CD14-positive monocyte (primary cell): Measurements from ENCODE around the gene ERLEC1. TPM values are rescaled to one million over a fixed set of nuclear protein-coding genes. Genes with fewer than 3 reads are reported as not detected.

Source experiments
- DNase-seq, 3 donors: peaks; one replicate each; pipeline ENCODE4 v3.0.0-alpha.2; 2011 to 2022
- H2AFZ ChIP-seq: 2 replicates; pipeline ENCODE4 v1.6.0; 2012; ENCODE audit warnings: mild to moderate bottlenecking, low read depth, low read length, inconsistent platforms; ENCODE audit not compliant: insufficient read depth, poor library complexity, severe bottlenecking
- H3K27ac ChIP-seq, 2 donors: 1 replicate in 1 of 2; 2 replicates in 1 of 2; pipeline ENCODE4 v1.5.1; 2012 to 2013; ENCODE audit warnings: low read length in 2 of 2, control low read depth in 1 of 2, inconsistent platforms in 1 of 2, low read depth in 1 of 2, mild to moderate bottlenecking in 1 of 2
- H3K27me3 ChIP-seq, 2 donors: one replicate each; pipeline versions ENCODE4 v1.6.0 to v1.6.1; 2011 to 2013; ENCODE audit warnings: low read length in 2 of 2; ENCODE audit not compliant: control insufficient read depth in 2 of 2, insufficient read depth in 2 of 2
- H3K36me3 ChIP-seq, 2 donors: replicated peaks in 1 of 2; 1 replicate in 1 of 2; 2 replicates in 1 of 2; pipeline versions ENCODE4 v1.5.1 to v1.6.1; 2012 to 2013; ENCODE audit warnings: low read length in 2 of 2, control low read depth in 1 of 2, inconsistent platforms in 1 of 2, mild to moderate bottlenecking in 1 of 2; ENCODE audit not compliant: insufficient read depth in 2 of 2, control insufficient read depth in 1 of 2
- H3K4me1 ChIP-seq, 2 donors: 1 replicate in 1 of 2; 2 replicates in 1 of 2; pipeline versions ENCODE4 v1.5.1 to v1.6.1; 2012 to 2013; ENCODE audit warnings: low read length in 2 of 2, control low read depth in 1 of 2, inconsistent platforms in 1 of 2, mild to moderate bottlenecking in 1 of 2, moderate library complexity in 1 of 2; ENCODE audit not compliant: insufficient read depth in 2 of 2, control insufficient read depth in 1 of 2
- H3K4me2 ChIP-seq: replicated peaks from 2 replicates; pipeline ENCODE3; 2012; ENCODE audit warnings: low read length, moderate library complexity, mild to moderate bottlenecking; ENCODE audit not compliant: poor library complexity, severe bottlenecking; ENCODE audit errors: extremely low read depth
- H3K4me3 ChIP-seq, 3 experiments: fragments of 200-600 bp in 1 of 3; sonication (generic) in 1 of 3; replicated peaks in 1 of 3; 1 replicate in 2 of 3; 2 replicates in 1 of 3; pipeline ENCODE4 v1.5.1; 2011 to 2013; ENCODE audit warnings: low read length in 3 of 3, mild to moderate bottlenecking in 3 of 3, control low read depth in 2 of 3, low read depth in 2 of 3, inconsistent platforms in 1 of 3, moderate library complexity in 1 of 3
- H3K79me2 ChIP-seq: 2 replicates; pipeline ENCODE4 v1.6.0; 2012; ENCODE audit warnings: mild to moderate bottlenecking, control low read depth, inconsistent platforms, low read length, moderate library complexity; ENCODE audit not compliant: insufficient read depth
- H3K9ac ChIP-seq: 2 replicates; pipeline ENCODE4 v1.6.0; 2017; ENCODE audit warnings: low read length, mild to moderate bottlenecking; ENCODE audit not compliant: insufficient read depth, poor library complexity, severe bottlenecking
- H3K9me3 ChIP-seq, 2 donors: replicated peaks in 1 of 2; 1 replicate in 1 of 2; 2 replicates in 1 of 2; pipeline versions ENCODE4 v1.5.1 to v1.6.1; 2012 to 2013; ENCODE audit warnings: low read length in 2 of 2, control low read depth in 1 of 2; ENCODE audit not compliant: control insufficient read depth in 1 of 2, insufficient read depth in 1 of 2
- H4K20me1 ChIP-seq: 2 replicates; pipeline ENCODE4 v1.6.0; 2012; ENCODE audit warnings: mild to moderate bottlenecking, low read length, control low read depth, moderate library complexity; ENCODE audit not compliant: insufficient read depth
- H3K27ac Mint-ChIP-seq, 7 donors: one replicate each; pipeline ENCODE4 v1.8.0; 2020; ENCODE audit warnings: mild to moderate bottlenecking in 7 of 7, mixed read lengths in 7 of 7, moderate library complexity in 6 of 7, inconsistent platforms in 2 of 7
- H3K27me3 Mint-ChIP-seq, 3 donors: one replicate each; pipeline ENCODE4 v1.8.0; 2021 to 2022; ENCODE audit warnings: low read depth in 3 of 3, mild to moderate bottlenecking in 3 of 3, mixed read lengths in 3 of 3, moderate library complexity in 3 of 3, inconsistent platforms in 1 of 3
- H3K36me3 Mint-ChIP-seq, 2 donors: one replicate each; pipeline ENCODE4 v1.8.0; 2020; ENCODE audit warnings: mixed read lengths in 2 of 2, inconsistent platforms in 1 of 2, mild to moderate bottlenecking in 1 of 2
- H3K4me1 Mint-ChIP-seq: one replicate; pipeline ENCODE4 v1.8.0; 2020; ENCODE audit warnings: mild to moderate bottlenecking, mixed read lengths
- H3K4me3 Mint-ChIP-seq, 2 donors: one replicate each; pipeline ENCODE4 v1.8.0; 2020; ENCODE audit warnings: mild to moderate bottlenecking in 2 of 2, mixed read lengths in 2 of 2, moderate library complexity in 1 of 2
- H3K9me3 Mint-ChIP-seq, 7 donors: one replicate each; pipeline ENCODE4 v1.8.0; 2020 to 2022; ENCODE audit warnings: mixed read lengths in 7 of 7, mild to moderate bottlenecking in 6 of 7, moderate library complexity in 6 of 7, inconsistent platforms in 2 of 7
- WGBS: methylation state at CpG from one replicate; pipeline ENCODE4 v1.1.5; 2013; ENCODE audit warnings: missing lambda C conversion rate; ENCODE audit not compliant: insufficient coverage; 5-methylcytosine and 5-hydroxymethylcytosine counted together
- intact Hi-C, 2 donors: fragments of 100-400 bp; cut with micrococcal nuclease; formaldehyde crosslinking; loops; one replicate each; pipeline versions ENCODE4 v1.15.0 to v1.15.1; 2023
- polyA plus RNA-seq, 3 donors: library from polyadenylated mRNA; depleted of rRNA in 1 of 3; unstranded in 2 of 3; stranded (reverse) in 1 of 3; fragments of 300-500 nt in 2 of 3; fragments of >200 nt in 1 of 3; fragmentation: Illumina TruSeq in 2 of 3; gene quantifications; 1 replicate in 2 of 3; 2 replicates in 1 of 3; pipeline ENCODE4 v1.2.3, GENCODE V29; 2012 to 2021
- TF ChIP-seq, protein P1 (sequence below): fragments of 200-600 bp; IDR thresholded peaks from one replicate; pipeline ENCODE4 v1.8.0; 2022; ENCODE audit warnings: antibody characterized with exemption, mild to moderate bottlenecking

The ERLEC1 gene
- polyA plus RNA-seq, 3 donors: 11.4 to 23.8 (median 23.7) TPM

DNA sequence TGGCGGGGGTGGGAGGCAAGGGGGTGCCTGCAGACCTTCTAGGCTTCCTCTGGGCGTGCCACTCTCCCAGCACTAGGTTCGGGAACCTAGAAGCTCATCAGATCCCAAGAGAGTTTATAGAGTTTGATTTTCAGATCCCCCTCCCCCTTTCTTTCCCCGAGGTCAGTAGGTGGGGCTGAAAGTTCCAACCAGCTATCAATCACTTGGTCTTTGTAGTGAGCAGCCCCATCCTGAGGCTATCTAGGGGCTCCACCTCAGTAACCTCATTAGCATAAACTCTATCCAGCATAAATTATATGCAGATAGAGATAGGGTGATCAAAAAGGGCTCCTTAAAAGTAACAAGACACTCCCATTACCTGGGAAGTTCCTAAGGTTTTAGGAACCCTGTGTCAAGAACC is 32.8 kb downstream of the ERLEC1 start:
- no peak overlapping the region for H3K27ac Mint-ChIP-seq
- peaks cover 0 to 2% (median 0%) of the 10 kb centered on the region in 3 donors for H3K27me3 Mint-ChIP-seq
- no peaks in the 10 kb centered on the region for H3K27me3 ChIP-seq

DNA sequence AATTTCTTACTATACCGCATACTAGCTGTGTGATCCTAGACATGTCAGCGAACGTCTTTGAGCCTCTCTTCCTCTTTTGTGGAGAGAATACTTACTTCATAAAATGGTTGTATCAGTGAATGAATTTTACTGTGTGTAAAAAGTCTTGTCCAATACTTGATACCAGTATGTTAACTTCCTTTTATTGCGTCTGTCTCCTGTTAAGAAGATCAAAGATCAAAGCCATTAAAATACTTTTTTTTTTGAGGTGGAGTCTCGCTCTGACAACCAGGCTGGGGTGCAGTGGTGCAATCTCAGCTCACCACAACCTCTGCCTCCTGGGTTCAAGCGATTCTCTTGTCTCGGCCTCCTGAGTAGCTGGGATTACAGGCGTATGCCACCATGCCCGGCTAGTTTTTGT is 33.2 kb downstream of the ERLEC1 start:
- intact Hi-C loops: no loop called here
- Histone ChIP-seq H3K79me2 (no peaks in the 10 kb centered on the region), H3K4me3 (no peak overlapping the region), H3K4me2 (no peak overlapping the region), H4K20me1 (no peaks in the 10 kb centered on the region), H3K27ac (no peak overlapping the region), H3K4me1 (no peaks in the 10 kb centered on the region), H3K36me3 (peaks cover 43 to 52% of the 10 kb centered on the region in 2 donors), H3K27me3 (no peaks in the 10 kb centered on the region), H3K9me3 (no peaks in the 10 kb centered on the region), H3K9ac (no peak overlapping the region), H2AFZ (no peak overlapping the region)
- Mint-ChIP-seq H3K27ac (no peak overlapping the region), H3K27me3 (peaks cover 0 to 2% (median 0%) of the 10 kb centered on the region in 3 donors), H3K9me3 (no peaks in the 10 kb centered on the region), H3K4me1 (no peaks in the 10 kb centered on the region), H3K36me3 (peaks cover 39 to 53% of the 10 kb centered on the region in 2 donors), H3K4me3 (no peak overlapping the region)
- no CpG with 5 or more reads among the region's 9 CpGs for WGBS
- TF ChIP-seq, protein P1, sequence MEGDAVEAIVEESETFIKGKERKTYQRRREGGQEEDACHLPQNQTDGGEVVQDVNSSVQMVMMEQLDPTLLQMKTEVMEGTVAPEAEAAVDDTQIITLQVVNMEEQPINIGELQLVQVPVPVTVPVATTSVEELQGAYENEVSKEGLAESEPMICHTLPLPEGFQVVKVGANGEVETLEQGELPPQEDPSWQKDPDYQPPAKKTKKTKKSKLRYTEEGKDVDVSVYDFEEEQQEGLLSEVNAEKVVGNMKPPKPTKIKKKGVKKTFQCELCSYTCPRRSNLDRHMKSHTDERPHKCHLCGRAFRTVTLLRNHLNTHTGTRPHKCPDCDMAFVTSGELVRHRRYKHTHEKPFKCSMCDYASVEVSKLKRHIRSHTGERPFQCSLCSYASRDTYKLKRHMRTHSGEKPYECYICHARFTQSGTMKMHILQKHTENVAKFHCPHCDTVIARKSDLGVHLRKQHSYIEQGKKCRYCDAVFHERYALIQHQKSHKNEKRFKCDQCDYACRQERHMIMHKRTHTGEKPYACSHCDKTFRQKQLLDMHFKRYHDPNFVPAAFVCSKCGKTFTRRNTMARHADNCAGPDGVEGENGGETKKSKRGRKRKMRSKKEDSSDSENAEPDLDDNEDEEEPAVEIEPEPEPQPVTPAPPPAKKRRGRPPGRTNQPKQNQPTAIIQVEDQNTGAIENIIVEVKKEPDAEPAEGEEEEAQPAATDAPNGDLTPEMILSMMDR: no peak
- DNase-seq: no peak

More for the DNA sequence above, 32.8 kb downstream of the ERLEC1 start:
- Mint-ChIP-seq H3K36me3 (peaks cover 41 to 57% of the 10 kb centered on the region in 2 donors), H3K4me1 (no peaks in the 10 kb centered on the region), H3K4me3 (no peak overlapping the region), H3K9me3 (no peaks in the 10 kb centered on the region)
- no peak overlapping the region for H3K4me3 ChIP-seq
- H3K79me2 ChIP-seq: no peaks in the 10 kb centered on the region
- no peak overlapping the region for H3K9ac ChIP-seq
- DNase-seq: no peak
- H3K9me3 ChIP-seq: no peaks in the 10 kb centered on the region
- no peak overlapping the region for H3K27ac ChIP-seq
- TF ChIP-seq, protein P1: no peak
- H3K36me3 ChIP-seq: peaks cover 45 to 56% of the 10 kb centered on the region in 2 donors
- H4K20me1 ChIP-seq: no peaks in the 10 kb centered on the region
- no peak overlapping the region for H3K4me2 ChIP-seq
- intact Hi-C loops: no loop called here
- WGBS: no CpG with 5 or more reads among the region's 4 CpGs
- H3K4me1 ChIP-seq: no peaks in the 10 kb centered on the region
- no peak overlapping the region for H2AFZ ChIP-seq
